Measurements from ENCODE around the gene BACE1-AS. TPM values are rescaled to one million over a fixed set of nuclear protein-coding genes. Genes with fewer than 3 reads are reported as not detected.
"Not testable (repeated sequence)": the region's sequence is repeated elsewhere in the genome, so short reads cannot be mapped to it uniquely, and the experiment has no call there.

The BACE1-AS gene
- total RNA-seq, 1 experiment from 2014 or later, result 6.9 TPM

GRCh38 chr11:117265745-117266144 lies 25.4 kb upstream of the BACE1-AS start:
- intact Hi-C loops (cut with micrococcal nuclease), result no loop called here
- Mint-ChIP-seq H3K4me1 (ENCODE audit: insufficient read depth, unreplicated experiment) (no peaks in the 10 kb centered on the region), H3K27me3 (ENCODE audit: insufficient read depth, unreplicated experiment) (no peaks in the 10 kb centered on the region), H3K9me3 (ENCODE audit: unreplicated experiment) (no peaks in the 10 kb centered on the region), H3K36me3 (ENCODE audit: insufficient read depth, unreplicated experiment) (peaks cover 63% of the 10 kb centered on the region), H3K4me3 (ENCODE audit: unreplicated experiment) (no peak overlapping the region), H3K27ac (ENCODE audit: low read depth, unreplicated experiment) (no peak overlapping the region)
- POLR2A ChIA-PET, result no interaction called here
- no TSS peak for BruUV-seq (replicated peaks)
- no peak for TF ChIP-seq CTCF (IDR thresholded peaks at IDR 0.05; ENCODE audit: unreplicated experiment)
- no peak for DNase-seq (ENCODE audit: unreplicated experiment)
- CTCF ChIA-PET, result no interaction called here

GRCh38 chr11:117269856-117270255 lies 21.3 kb upstream of the BACE1-AS start:
- H3K4me1 Mint-ChIP-seq (ENCODE audit: insufficient read depth, unreplicated experiment), result peaks cover 11% of the 10 kb centered on the region
- intact Hi-C loops (cut with micrococcal nuclease), result no loop called here
- peaks cover 41% of the 10 kb centered on the region for H3K36me3 Mint-ChIP-seq (ENCODE audit: insufficient read depth, unreplicated experiment)
- H3K27me3 Mint-ChIP-seq (ENCODE audit: insufficient read depth, unreplicated experiment), result no peaks in the 10 kb centered on the region
- no peak for DNase-seq (ENCODE audit: unreplicated experiment)
- no peak overlapping the region for H3K4me3 Mint-ChIP-seq (ENCODE audit: unreplicated experiment)
- POLR2A ChIA-PET, result interaction anchor here (0.6 kb wide), 1 partner anchor 1014 kb away, joined by 3 read pairs; no protein-coding TSS in a partner anchor
- H3K9me3 Mint-ChIP-seq (ENCODE audit: unreplicated experiment), result no peaks in the 10 kb centered on the region
- BruUV-seq (replicated peaks), result no TSS peak
- TF ChIP-seq CTCF (IDR thresholded peaks at IDR 0.05; ENCODE audit: unreplicated experiment), result no peak
- CTCF ChIA-PET, result no interaction called here
- H3K27ac Mint-ChIP-seq (ENCODE audit: low read depth, unreplicated experiment), result no peak overlapping the region

GRCh38 chr11:117271208-117271607 lies 19.9 kb upstream of the BACE1-AS start:
- peaks cover 46% of the 10 kb centered on the region for H3K36me3 Mint-ChIP-seq (ENCODE audit: insufficient read depth, unreplicated experiment)
- DNase-seq (ENCODE audit: unreplicated experiment), result no peak
- CTCF ChIA-PET, result interaction anchor here (0.6 kb wide), 1 partner anchor 14 kb away, joined by 3 read pairs; no protein-coding TSS in a partner anchor
- no peaks in the 10 kb centered on the region for H3K9me3 Mint-ChIP-seq (ENCODE audit: unreplicated experiment)
- intact Hi-C loops (cut with micrococcal nuclease), result no loop called here
- no peak for TF ChIP-seq CTCF (IDR thresholded peaks at IDR 0.05; ENCODE audit: unreplicated experiment)
- H3K27me3 Mint-ChIP-seq (ENCODE audit: insufficient read depth, unreplicated experiment), result no peaks in the 10 kb centered on the region
- H3K4me3 Mint-ChIP-seq (ENCODE audit: unreplicated experiment), result no peak overlapping the region
- H3K27ac Mint-ChIP-seq (ENCODE audit: low read depth, unreplicated experiment), result no peak overlapping the region
- POLR2A ChIA-PET, result interaction anchor here (0.6 kb wide), 1 partner anchor 91 kb away, joined by 3 read pairs; no protein-coding TSS in a partner anchor
- BruUV-seq (replicated peaks), result no TSS peak
- peaks cover 11% of the 10 kb centered on the region for H3K4me1 Mint-ChIP-seq (ENCODE audit: insufficient read depth, unreplicated experiment)

- H3K4me3 Mint-ChIP-seq (ENCODE audit: unreplicated experiment); H3K9me3 Mint-ChIP-seq (ENCODE audit: unreplicated experiment); intact Hi-C loops (cut with micrococcal nuclease); BruUV-seq (replicated peaks); DNase-seq (ENCODE audit: unreplicated experiment); H3K27ac Mint-ChIP-seq (ENCODE audit: low read depth, unreplicated experiment); H3K27me3 Mint-ChIP-seq (ENCODE audit: insufficient read depth, unreplicated experiment): not testable (repeated sequence)
- peaks cover 11% of the 10 kb centered on the region for H3K4me1 Mint-ChIP-seq (ENCODE audit: insufficient read depth, unreplicated experiment)
- ChIA-PET CTCF (interaction anchor here (0.6 kb wide), 1 partner anchor 15 kb away, joined by 3 read pairs; no protein-coding TSS in a partner anchor), POLR2A (interaction anchor here (0.6 kb wide), 1 partner anchor 92 kb away, joined by 3 read pairs; no protein-coding TSS in a partner anchor)
- peaks cover 36% of the 10 kb centered on the region for H3K36me3 Mint-ChIP-seq (ENCODE audit: insufficient read depth, unreplicated experiment)
Measured at GRCh38 chr11:117272175-117272574, 19.0 kb upstream of the BACE1-AS start.
